K562 (cell line): Measurements from ENCODE around the gene TEDC1. TPM values are rescaled to one million over a fixed set of nuclear protein-coding genes. Genes with fewer than 3 reads are reported as not detected.

Experiments
- ATAC-seq: fragments of 200-7000 bp; cut with Tn5 transposase; 3 replicates; pipeline ENCODE4 v1.9.1; 2020; ENCODE audit warnings: moderate library complexity
- BruUV-seq: library from RNA; stranded (reverse); fragments of 400-500 nt; replicated peaks from 2 replicates; lab custom pipeline; 2021; lab: Mats Ljungman, UMichigan
- CTCF ChIA-PET: fragments of 300-600 bp; formaldehyde crosslinking; extraction: SDS; loops from one replicate; lab custom pipeline; 2021; ENCODE audit warnings: low intra/inter-chr PET ratio; lab: Yijun Ruan, JAX
- POLR2A ChIA-PET: fragments of 300-600, 350-650 bp; sonication (Branson Sonifier 250); formaldehyde crosslinking; extraction: SDS; loops from one replicate; lab custom pipeline; 2021; ENCODE audit warnings: antibody characterized with exemption, inconsistent platforms; lab: Yijun Ruan, JAX
- DNase-seq, 4 experiments: peaks; one replicate each; pipeline versions ENCODE4 v3.0.0 to v3.0.0-alpha.2; 2011 to 2018; ENCODE audit warnings: low spot score in 3 of 4, mixed read lengths in 3 of 4; ENCODE audit errors: extremely low read depth in 1 of 4
- FAIRE-seq: peaks from 2 replicates; lab custom pipeline; 2011; peaks lifted over from hg19 to GRCh38; lab: Jason Lieb, UNC
- H2AFZ ChIP-seq: 2 replicates; pipeline ENCODE4 v1.6.0; 2011; ENCODE audit warnings: low read depth, low read length, control low read depth, inconsistent platforms
- H3K27ac ChIP-seq: fragments of 200-600 bp; 3 replicates; pipeline ENCODE4 v1.8.0; 2011; ENCODE audit warnings: low read depth, mild to moderate bottlenecking, control low read depth, inconsistent platforms, low read length, moderate library complexity, mixed read lengths; ENCODE audit errors: extremely low read depth
- H3K27me3 ChIP-seq, 2 experiments: fragments of 300-600 bp in 1 of 2; 2 replicates in 1 of 2; 3 replicates in 1 of 2; pipeline versions ENCODE4 v1.6.0 to v1.8.0; 2011; ENCODE audit warnings: inconsistent platforms in 2 of 2, low read length in 2 of 2, mild to moderate bottlenecking in 1 of 2, mixed read lengths in 1 of 2, moderate library complexity in 1 of 2; ENCODE audit not compliant: control insufficient read depth in 2 of 2, insufficient read depth in 2 of 2
- H3K36me3 ChIP-seq: fragments of 300-600 bp; 3 replicates; pipeline ENCODE4 v1.8.0; 2011; ENCODE audit warnings: mild to moderate bottlenecking, low read length, inconsistent platforms; ENCODE audit not compliant: control insufficient read depth, insufficient read depth
- H3K4me1 ChIP-seq, 2 experiments: fragments of 200-600 bp in 1 of 2; replicated peaks in 1 of 2; 2 replicates in 1 of 2; 3 replicates in 1 of 2; pipeline versions ENCODE4 v1.5.1 to v1.8.0; 2011; ENCODE audit warnings: inconsistent platforms in 2 of 2, low read length in 2 of 2, mild to moderate bottlenecking in 1 of 2, mixed read lengths in 1 of 2, moderate library complexity in 1 of 2; ENCODE audit not compliant: control insufficient read depth in 2 of 2, insufficient read depth in 2 of 2
- H3K4me2 ChIP-seq: 2 replicates; pipeline ENCODE4 v1.6.1; 2011; ENCODE audit warnings: low read length, control low read depth, inconsistent platforms, mixed read lengths; ENCODE audit not compliant: insufficient read depth
- H3K4me3 ChIP-seq: fragments of 200-600 bp; sonication (generic), shearing (Covaris generic); 2 replicates; pipeline ENCODE4 v1.5.1; 2016; ENCODE audit warnings: control low read depth, inconsistent platforms
- H3K79me2 ChIP-seq: fragments of 200-600 bp; 3 replicates; pipeline ENCODE4 v1.8.0; 2011; ENCODE audit warnings: low read length, inconsistent platforms; ENCODE audit not compliant: control insufficient read depth, insufficient read depth
- H3K9ac ChIP-seq, 2 experiments: 2 replicates each; pipeline versions ENCODE4 v1.6.0 to v1.6.1; 2011; ENCODE audit warnings: low read depth in 2 of 2, low read length in 2 of 2, control low read depth in 1 of 2, inconsistent platforms in 1 of 2, mild to moderate bottlenecking in 1 of 2, mixed read lengths in 1 of 2; ENCODE audit not compliant: insufficient read depth in 1 of 2
- H3K9me1 ChIP-seq: one replicate; pipeline ENCODE4 v1.6.0; 2011; ENCODE audit warnings: inconsistent platforms, mild to moderate bottlenecking, low read length, moderate library complexity; ENCODE audit not compliant: control insufficient read depth, insufficient read depth
- H3K9me3 ChIP-seq: replicated peaks from 2 replicates; pipeline ENCODE4 v1.5.1; 2011; ENCODE audit warnings: low read depth, low read length, inconsistent platforms; ENCODE audit not compliant: control insufficient read depth, insufficient read depth
- H4K20me1 ChIP-seq: replicated peaks from 2 replicates; pipeline ENCODE4 v1.6.1; 2011; ENCODE audit warnings: low read length, inconsistent platforms, mixed read lengths; ENCODE audit not compliant: control insufficient read depth, insufficient read depth
- NR2C1 ChIP-seq, 2 experiments: fragments of 450-650 bp; IDR thresholded peaks; 2 replicates each; pipeline ENCODE4 v1.6.1; 2017; ENCODE audit warnings: mild to moderate bottlenecking in 2 of 2, antibody characterized with exemption in 1 of 2, inconsistent platforms in 1 of 2, missing compliant biosample characterization in 1 of 2, missing genetic modification characterization in 1 of 2
- POLR2G ChIP-seq: fragments of 200-400 bp; formaldehyde crosslinking; IDR thresholded peaks from 2 replicates; pipeline ENCODE4 v1.6.1; 2017; ENCODE audit warnings: low read depth, mild to moderate bottlenecking, antibody characterized with exemption, low read length, moderate library complexity
- RAD21 ChIP-seq, 2 experiments: fragments of 250-450 bp in 1 of 2; fragments of 450-650 bp in 1 of 2; sonication (Bioruptor Pico) in 1 of 2; formaldehyde crosslinking in 1 of 2; IDR thresholded peaks in 1 of 2; conservative IDR thresholded peaks in 1 of 2; 2 replicates each; pipeline versions ENCODE4 v1.4.0 to v1.8.0; 2020 to 2022; ENCODE audit warnings: mild to moderate bottlenecking in 2 of 2, moderate library complexity in 1 of 2
- WGBS: fragments of 100-300 bp; shearing (Covaris generic); methylation state at CpG from one replicate; pipeline ENCODE4 v1.1.6; 2016; ENCODE audit warnings: low coverage, mixed read lengths; ENCODE audit not compliant: insufficient coverage; ENCODE audit errors: missing lambda C conversion rate; 5-methylcytosine and 5-hydroxymethylcytosine counted together
- in situ Hi-C: fragments of 300-500 bp; cut with MboI; formaldehyde crosslinking; loops from 4 replicates; pipeline ENCODE4 v1.15.0; 2018; ENCODE audit warnings: inconsistent platforms, mixed read lengths
- intact Hi-C: fragments of 100-400 bp; cut with micrococcal nuclease; formaldehyde crosslinking; loops from 2 replicates; pipeline ENCODE4 v1.14.2; 2022
- polyA plus RNA-seq, 8 experiments: library from polyadenylated mRNA; depleted of rRNA in 4 of 8; stranded (reverse) in 5 of 8; unstranded in 3 of 8; fragments of >200 nt; fragmentation: Nextera tagmentation in 2 of 8; fragmentation: Illumina TruSeq in 1 of 8; extraction: Ambion mirVana in 2 of 8; extraction: Trizol in 1 of 8; gene quantifications; 2 replicates each; pipeline versions ENCODE4 v1.2.1 to v1.2.3, GENCODE V29; 2011 to 2014; ENCODE audit warnings: inconsistent platforms in 1 of 8, missing spikeins in 1 of 8
- total RNA-seq, 7 experiments: library from RNA; depleted of rRNA in 6 of 7; stranded (reverse); fragments of >200 nt in 6 of 7; fragmentation: Illumina TruSeq in 2 of 7; extraction: Trizol in 2 of 7; gene quantifications; 2 replicates each; pipeline versions ENCODE4 v1.2.1 to v1.2.3, GENCODE V29; 2011 to 2021; ENCODE audit warnings: low replicate concordance in 1 of 7
- TF ChIP-seq, protein P1 (sequence below): fragments of 450-650 bp; conservative IDR thresholded peaks from 2 replicates; pipeline ENCODE4 v1.6.1; 2016; ENCODE audit warnings: missing genetic modification characterization, low read depth, mild to moderate bottlenecking, missing compliant biosample characterization, moderate library complexity

TEDC1 gene
- total and polyA plus RNA-seq, 9 of the 15 experiments (the other 6 are each of a cell fraction or from before 2014, with no cell fraction given): 0.21 to 28.3 (median 5.9) TPM

DNA sequence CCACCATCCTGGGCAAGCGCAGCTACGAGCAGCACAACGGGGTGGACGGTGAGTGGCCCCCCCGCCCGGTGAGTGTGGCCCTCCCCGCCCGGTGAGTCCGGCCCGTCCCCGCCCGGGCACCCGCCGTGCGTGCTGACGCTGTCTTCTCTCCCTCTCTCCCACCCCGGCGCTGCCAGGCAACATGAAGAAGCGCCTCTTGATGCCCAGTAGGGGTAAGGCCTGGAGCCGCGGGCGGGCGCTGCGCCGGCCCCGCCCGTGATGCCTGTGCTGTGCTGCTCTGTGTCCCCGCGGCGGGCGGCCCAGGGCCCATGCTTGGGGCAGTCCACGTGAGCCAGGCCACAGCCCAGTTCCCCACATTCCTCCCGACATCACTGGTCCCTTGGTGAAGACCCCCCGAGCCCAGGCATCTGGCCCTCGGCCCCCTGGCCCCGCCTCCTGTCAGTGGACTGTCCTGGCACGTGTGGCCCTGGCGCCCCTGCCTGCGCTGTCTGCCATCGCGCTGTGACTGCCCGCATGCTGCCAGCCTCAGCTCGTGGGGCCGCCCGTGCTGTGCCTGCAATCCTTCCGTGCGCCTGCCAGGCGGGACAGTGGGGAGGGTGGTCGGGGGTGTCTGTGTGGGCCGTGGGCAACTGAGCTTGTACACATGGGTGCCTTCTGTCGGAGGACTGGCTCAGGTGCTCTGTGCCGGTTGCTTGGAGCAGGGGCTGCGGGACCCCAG, 24.4 kb upstream of the TEDC1 start:
- peak; percentile 54; the same call in 1 of the 2 replicates for TF ChIP-seq POLR2G
- TF ChIP-seq, protein P1, sequence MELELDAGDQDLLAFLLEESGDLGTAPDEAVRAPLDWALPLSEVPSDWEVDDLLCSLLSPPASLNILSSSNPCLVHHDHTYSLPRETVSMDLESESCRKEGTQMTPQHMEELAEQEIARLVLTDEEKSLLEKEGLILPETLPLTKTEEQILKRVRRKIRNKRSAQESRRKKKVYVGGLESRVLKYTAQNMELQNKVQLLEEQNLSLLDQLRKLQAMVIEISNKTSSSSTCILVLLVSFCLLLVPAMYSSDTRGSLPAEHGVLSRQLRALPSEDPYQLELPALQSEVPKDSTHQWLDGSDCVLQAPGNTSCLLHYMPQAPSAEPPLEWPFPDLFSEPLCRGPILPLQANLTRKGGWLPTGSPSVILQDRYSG (tag): no peak
- no peak for TF ChIP-seq RAD21 (CRISPR knock-in tag; conservative IDR thresholded peaks at IDR 0.05 in 1 of 2, IDR thresholded peaks at IDR 0.05 in 1 of 2)
- no peak for TF ChIP-seq NR2C1 (IDR thresholded peaks at IDR 0.05)
- no peak for TF ChIP-seq NR2C1 (tag; IDR thresholded peaks at IDR 0.05)
- FAIRE-seq: no peak
- Histone ChIP-seq H3K27me3 (no peaks in the 10 kb centered on the region), H3K79me2 (no peaks in the 10 kb centered on the region), H3K27ac (no peak overlapping the region), H3K4me3 (no peak overlapping the region), H4K20me1 (no peaks in the 10 kb centered on the region; the same call in 1 of the 2 replicates), H3K9me1 (no peaks in the 10 kb centered on the region), H3K4me2 (no peak overlapping the region), H3K4me1 (peaks cover 0 to 44% of the 10 kb centered on the region in 2 experiments; a peak in 2 of 5 replicates), H2AFZ (no peak overlapping the region), H3K9me3 (no peaks in the 10 kb centered on the region), H3K9ac (no peak overlapping the region; a peak in 1 of 4 replicates), H3K36me3 (peaks cover 66% of the 10 kb centered on the region; the same call in 2 of the 3 replicates)
- no peak for ATAC-seq
- DNase-seq: no peak
- in situ Hi-C loops (no loop called here), intact Hi-C loops (no loop called here)
- CTCF ChIA-PET: no interaction called here
- 96% methylated on average over 8 of the region's 53 CpGs for WGBS
- BruUV-seq: no TSS peak
- POLR2A ChIA-PET: no interaction called here
